ENCODE measurements around the gene ZNF74. TPM values are rescaled to one million over a fixed set of nuclear protein-coding genes. Genes with fewer than 3 reads are reported as not detected.

ZNF74 gene
- polyA plus RNA-seq, 1 experiment = 8.4 TPM

GRCh38 chr22:20434264-20434751 is 40.4 kb downstream of the ZNF74 start:
- Histone ChIP-seq H3K4me3 (ENCODE audit: low read depth, low read length) (no peak overlapping the region), H3K27ac (ENCODE audit: low read depth, low read length) (no peak overlapping the region), H3K27me3 (ENCODE audit: control insufficient read depth, insufficient read depth, low read length) (no peaks in the 10 kb centered on the region), H3K9me3 (ENCODE audit: control insufficient read depth, insufficient read depth, low read length) (peaks cover 8% of the 10 kb centered on the region; the same call in 1 of the 2 replicates)
- CTCF ChIA-PET = interaction anchor here (0.7 to 3.7 kb wide), 3 partner anchors 16 to 102 kb away, joined by 3 to 19 read pairs (median 5); no protein-coding TSS in a partner anchor
- TF ChIP-seq CTCF (IDR thresholded peaks at IDR 0.05; ENCODE audit: low read depth, low read length) = no peak
- no peak for DNase-seq (ENCODE audit: low read depth, low spot score)
- POLR2A ChIA-PET = no interaction called here

- Histone ChIP-seq H3K9me3 (ENCODE audit: control insufficient read depth, insufficient read depth, low read length) (peaks cover 8% of the 10 kb centered on the region; the same call in 1 of the 2 replicates), H3K27me3 (ENCODE audit: control insufficient read depth, insufficient read depth, low read length) (no peaks in the 10 kb centered on the region), H3K4me3 (ENCODE audit: low read depth, low read length) (no peak overlapping the region), H3K27ac (ENCODE audit: low read depth, low read length) (no peak overlapping the region)
- DNase-seq (ENCODE audit: low read depth, low spot score) = no peak
- ChIA-PET POLR2A (no interaction called here), CTCF (interaction anchor here (1.2 to 3.7 kb wide), 2 partner anchors 17 to 22 kb away, joined by 5 to 19 read pairs; no protein-coding TSS in a partner anchor)
- TF ChIP-seq CTCF (IDR thresholded peaks at IDR 0.05; ENCODE audit: low read depth, low read length) = no peak
These were observed 40.8 kb downstream of the ZNF74 start for GRCh38 chr22:20434773-20435172.

- H3K9me3 ChIP-seq (ENCODE audit: control insufficient read depth, insufficient read depth, low read length) = peaks cover 4% of the 10 kb centered on the region; the same call in 1 of the 2 replicates
- ChIA-PET POLR2A (interaction anchor here (1.4 to 1.7 kb wide), 2 partner anchors 9 to 17 kb away, joined by 3 to 5 read pairs; no protein-coding TSS in a partner anchor), CTCF (interaction anchor here (0.6 to 3.7 kb wide), 3 partner anchors 16 to 21 kb away, joined by 4 to 19 read pairs (median 5); no protein-coding TSS in a partner anchor)
- TF ChIP-seq CTCF (IDR thresholded peaks at IDR 0.05; ENCODE audit: low read depth, low read length) = no peak
- H3K27ac ChIP-seq (ENCODE audit: low read depth, low read length) = peak overlapping the region; percentile 47
- H3K4me3 ChIP-seq (ENCODE audit: low read depth, low read length) = peak overlapping the region; percentile 75
- no peak for DNase-seq (ENCODE audit: low read depth, low spot score)
- H3K27me3 ChIP-seq (ENCODE audit: control insufficient read depth, insufficient read depth, low read length) = no peaks in the 10 kb centered on the region
These were observed 41.7 kb downstream of the ZNF74 start for GRCh38 chr22:20435436-20436306.

- H3K27me3 ChIP-seq (ENCODE audit: control insufficient read depth, insufficient read depth, low read length) = no peaks in the 10 kb centered on the region
- POLR2A ChIA-PET = interaction anchor here (1.4 to 1.7 kb wide), 2 partner anchors 9 to 18 kb away, joined by 3 to 5 read pairs; no protein-coding TSS in a partner anchor
- no peak for TF ChIP-seq CTCF (IDR thresholded peaks at IDR 0.05; ENCODE audit: low read depth, low read length)
- no peak for DNase-seq (ENCODE audit: low read depth, low spot score)
- peak overlapping the region; percentile 47 for H3K27ac ChIP-seq (ENCODE audit: low read depth, low read length)
- CTCF ChIA-PET = interaction anchor here (0.6 to 3.7 kb wide), 2 partner anchors 17 to 18 kb away, joined by 4 to 19 read pairs; no protein-coding TSS in a partner anchor
- H3K4me3 ChIP-seq (ENCODE audit: low read depth, low read length) = peak overlapping the region; percentile 75
- peaks cover 3% of the 10 kb centered on the region; the same call in 1 of the 2 replicates for H3K9me3 ChIP-seq (ENCODE audit: control insufficient read depth, insufficient read depth, low read length)
These were observed 42.4 kb downstream of the ZNF74 start for GRCh38 chr22:20436307-20436767.

All from AG04450 (cell line).